ENCODE results near the gene CACNG3.

The CACNG3 gene

DNA sequence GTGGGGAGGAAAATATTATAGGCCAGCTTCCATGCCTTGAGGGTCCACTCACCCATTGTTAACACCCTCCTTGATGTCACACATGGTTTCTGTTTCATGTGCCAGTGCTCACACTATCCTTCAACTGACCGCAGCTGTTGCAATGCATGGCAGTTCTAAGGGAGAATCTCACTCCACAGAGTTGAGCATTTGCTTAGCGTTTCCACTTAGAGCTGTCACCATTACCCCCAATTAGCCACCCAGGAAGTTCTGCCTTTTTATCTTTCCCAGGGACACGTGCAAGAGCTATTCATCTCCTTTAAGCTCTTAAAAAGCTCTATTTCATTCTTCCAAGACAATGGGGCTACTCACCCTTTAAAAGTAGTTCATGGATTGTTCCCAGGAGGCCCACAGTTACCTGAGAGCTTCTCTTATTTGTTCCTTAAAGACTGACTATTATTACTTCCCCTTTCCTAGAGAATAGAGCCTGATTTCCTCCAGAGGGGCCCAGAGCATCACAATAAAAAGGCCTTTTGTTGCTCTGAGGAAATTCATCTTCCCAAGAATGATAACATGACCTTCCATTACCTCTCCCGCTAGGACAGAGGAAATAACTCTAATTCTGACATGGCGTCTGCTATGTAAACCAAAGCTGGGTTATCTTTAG is 126.8 kb downstream of the CACNG3 start:
- DNase-seq = no peak

- no peak for DNase-seq
Observed at GRCh38 chr16:24394341-24394740, 138.2 kb downstream of the CACNG3 start.

DNA sequence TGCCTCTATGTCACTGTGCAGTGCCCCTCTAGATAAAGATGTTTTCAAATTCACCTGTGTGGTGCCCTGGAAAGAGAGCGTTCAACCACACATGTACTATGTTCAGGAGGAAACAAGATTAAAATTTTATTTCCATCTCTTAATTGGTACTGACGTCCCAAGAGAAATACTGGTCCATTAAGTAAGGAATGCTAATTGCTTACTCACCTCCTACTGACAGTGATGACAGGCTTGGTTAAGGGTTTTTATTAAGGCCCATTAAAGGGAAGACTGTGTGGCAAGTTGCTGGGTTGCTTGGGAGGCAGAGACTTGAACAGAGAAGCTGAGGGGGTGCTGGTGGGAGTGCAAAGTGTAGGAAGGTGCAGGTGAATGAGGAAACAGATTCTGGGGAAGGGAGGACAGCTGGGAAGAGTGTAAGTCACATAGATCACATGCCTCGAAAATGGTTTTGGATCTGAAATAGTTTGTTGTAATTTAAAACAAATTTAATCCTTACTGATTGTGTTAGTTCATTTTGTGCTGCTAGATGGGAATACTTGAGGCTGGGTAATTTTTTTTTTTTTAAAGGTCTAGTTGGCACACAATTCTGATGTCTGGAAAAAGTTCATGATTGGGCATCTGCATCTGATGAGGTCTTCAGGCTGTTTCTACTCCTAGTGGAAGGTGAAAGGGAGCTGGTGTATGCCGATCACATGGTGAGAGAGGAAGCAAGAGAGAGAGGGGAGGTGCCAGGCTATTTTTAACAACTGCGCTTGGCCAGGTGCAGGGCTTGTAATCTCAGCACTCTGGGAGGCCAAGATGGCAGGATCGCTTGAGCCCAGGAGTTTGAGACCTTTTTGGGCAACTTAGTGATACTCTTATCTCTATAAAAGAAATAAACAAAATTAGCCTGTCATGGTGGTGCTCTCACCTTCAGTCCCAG is 140.5 kb downstream of the CACNG3 start:
- peak in 1 of 56 donors; percentile 9 for DNase-seq

DNA sequence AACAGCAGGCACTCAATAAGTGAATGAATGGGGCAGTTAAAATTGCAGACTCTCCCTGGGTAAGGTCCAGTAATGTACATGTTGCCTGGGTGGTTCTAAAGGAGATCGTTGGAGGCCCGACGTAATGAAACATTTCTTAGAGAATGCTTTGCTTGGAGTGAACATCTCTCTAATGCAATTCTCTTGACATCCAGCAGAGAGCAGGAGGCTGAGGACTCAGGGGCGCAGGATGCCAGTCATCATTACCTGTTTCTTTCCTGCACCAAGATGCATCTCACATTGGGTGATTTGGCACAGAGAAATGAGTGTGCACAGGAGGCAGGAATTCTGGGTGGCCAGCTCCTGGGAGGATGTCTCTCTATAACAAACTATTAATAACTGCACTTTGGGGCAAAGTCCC is 152.9 kb downstream of the CACNG3 start:
- no peak for DNase-seq

All from amygdala (tissue), 56 donors.